ENCODE data around the gene PTDSS2. TPM values are rescaled to one million over a fixed set of nuclear protein-coding genes. Genes with fewer than 3 reads are reported as not detected.
A peak's percentile ranks its signal among the peaks of the same experiment; 100 is the strongest.

Gene PTDSS2
- total and polyA plus RNA-seq, 2 of the 13 experiments (the other 11 are each of a cell fraction or from before 2014, with no cell fraction given), result 21.7 to 26.4 TPM

DNA sequence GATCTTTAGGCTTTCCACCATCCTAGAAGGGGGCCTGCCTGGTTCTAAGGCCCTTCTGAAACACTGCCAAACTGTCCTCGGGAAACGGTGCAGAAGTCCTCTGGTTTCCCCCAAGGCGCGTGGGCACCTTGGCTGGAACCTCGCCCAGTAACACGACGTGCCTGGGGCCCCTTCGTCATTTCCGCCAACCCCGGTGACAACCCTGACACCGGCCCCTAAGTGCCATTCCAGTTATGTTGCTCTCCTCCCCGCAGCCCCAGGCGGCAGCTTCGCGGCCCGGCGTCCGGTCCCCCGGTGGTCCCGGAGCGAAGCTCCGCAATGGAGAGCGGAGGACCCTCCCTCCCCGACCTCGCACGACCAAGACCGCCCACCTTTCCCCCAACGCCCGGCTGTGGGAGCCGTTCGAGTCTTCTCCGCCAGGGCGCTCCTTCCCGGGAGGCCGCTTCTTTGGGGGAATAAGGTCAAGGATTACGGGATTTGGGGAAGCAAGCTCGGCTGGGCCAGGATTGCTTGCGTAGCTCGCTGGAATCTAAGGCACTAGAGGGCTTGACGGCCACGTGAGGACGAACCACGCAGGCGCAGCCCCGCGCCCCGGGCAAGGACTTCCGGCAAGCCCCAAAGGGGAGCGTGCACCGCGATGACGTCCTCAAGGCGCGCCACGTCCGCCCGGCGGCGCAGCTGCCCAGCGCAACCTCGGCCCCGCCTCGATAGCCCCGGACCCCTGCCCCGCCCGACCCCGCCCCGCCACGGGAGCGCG lies 56.3 kb downstream of the PTDSS2 start (continued):
- no peak for TF ChIP-seq HOXA7 (CRISPR knock-in tag; IDR thresholded peaks at IDR 0.05)
- TF ChIP-seq, protein P1, sequence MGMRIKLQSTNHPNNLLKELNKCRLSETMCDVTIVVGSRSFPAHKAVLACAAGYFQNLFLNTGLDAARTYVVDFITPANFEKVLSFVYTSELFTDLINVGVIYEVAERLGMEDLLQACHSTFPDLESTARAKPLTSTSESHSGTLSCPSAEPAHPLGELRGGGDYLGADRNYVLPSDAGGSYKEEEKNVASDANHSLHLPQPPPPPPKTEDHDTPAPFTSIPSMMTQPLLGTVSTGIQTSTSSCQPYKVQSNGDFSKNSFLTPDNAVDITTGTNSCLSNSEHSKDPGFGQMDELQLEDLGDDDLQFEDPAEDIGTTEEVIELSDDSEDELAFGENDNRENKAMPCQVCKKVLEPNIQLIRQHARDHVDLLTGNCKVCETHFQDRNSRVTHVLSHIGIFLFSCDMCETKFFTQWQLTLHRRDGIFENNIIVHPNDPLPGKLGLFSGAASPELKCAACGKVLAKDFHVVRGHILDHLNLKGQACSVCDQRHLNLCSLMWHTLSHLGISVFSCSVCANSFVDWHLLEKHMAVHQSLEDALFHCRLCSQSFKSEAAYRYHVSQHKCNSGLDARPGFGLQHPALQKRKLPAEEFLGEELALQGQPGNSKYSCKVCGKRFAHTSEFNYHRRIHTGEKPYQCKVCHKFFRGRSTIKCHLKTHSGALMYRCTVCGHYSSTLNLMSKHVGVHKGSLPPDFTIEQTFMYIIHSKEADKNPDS (CRISPR knock-in tag; IDR thresholded peaks at IDR 0.05), result no peak
- TF ChIP-seq ZNF546 (CRISPR knock-in tag; conservative IDR thresholded peaks at IDR 0.05), result no peak; the same call in 1 of the 2 replicates
- TF ChIP-seq NFKBIZ (CRISPR knock-in tag; IDR thresholded peaks at IDR 0.05), result no peak
- TF ChIP-seq, protein P2, sequence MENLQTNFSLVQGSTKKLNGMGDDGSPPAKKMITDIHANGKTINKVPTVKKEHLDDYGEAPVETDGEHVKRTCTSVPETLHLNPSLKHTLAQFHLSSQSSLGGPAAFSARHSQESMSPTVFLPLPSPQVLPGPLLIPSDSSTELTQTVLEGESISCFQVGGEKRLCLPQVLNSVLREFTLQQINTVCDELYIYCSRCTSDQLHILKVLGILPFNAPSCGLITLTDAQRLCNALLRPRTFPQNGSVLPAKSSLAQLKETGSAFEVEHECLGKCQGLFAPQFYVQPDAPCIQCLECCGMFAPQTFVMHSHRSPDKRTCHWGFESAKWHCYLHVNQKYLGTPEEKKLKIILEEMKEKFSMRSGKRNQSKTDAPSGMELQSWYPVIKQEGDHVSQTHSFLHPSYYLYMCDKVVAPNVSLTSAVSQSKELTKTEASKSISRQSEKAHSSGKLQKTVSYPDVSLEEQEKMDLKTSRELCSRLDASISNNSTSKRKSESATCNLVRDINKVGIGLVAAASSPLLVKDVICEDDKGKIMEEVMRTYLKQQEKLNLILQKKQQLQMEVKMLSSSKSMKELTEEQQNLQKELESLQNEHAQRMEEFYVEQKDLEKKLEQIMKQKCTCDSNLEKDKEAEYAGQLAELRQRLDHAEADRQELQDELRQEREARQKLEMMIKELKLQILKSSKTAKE (CRISPR knock-in tag; IDR thresholded peaks at IDR 0.05; ENCODE audit: borderline replicate concordance), result no peak
- no peak for TF ChIP-seq HNF4G (IDR thresholded peaks at IDR 0.05; ENCODE audit: borderline replicate concordance, low read depth, low read length)
- peak; percentile 57; the same call in 1 of the 2 replicates for TF ChIP-seq HNF4G (CRISPR knock-in tag; IDR thresholded peaks at IDR 0.05; ENCODE audit: borderline replicate concordance, low read depth)
- no peak for TF ChIP-seq RFX1 (IDR thresholded peaks at IDR 0.05)
- TF ChIP-seq RFX3 (CRISPR knock-in tag; IDR thresholded peaks at IDR 0.05), result no peak
- no peak for TF ChIP-seq SCMH1 (CRISPR knock-in tag; IDR thresholded peaks at IDR 0.05; ENCODE audit: borderline replicate concordance)
- TF ChIP-seq NR1H2 (CRISPR knock-in tag; IDR thresholded peaks at IDR 0.05; ENCODE audit: borderline replicate concordance, low read depth), result no peak
- TF ChIP-seq, protein P3, sequence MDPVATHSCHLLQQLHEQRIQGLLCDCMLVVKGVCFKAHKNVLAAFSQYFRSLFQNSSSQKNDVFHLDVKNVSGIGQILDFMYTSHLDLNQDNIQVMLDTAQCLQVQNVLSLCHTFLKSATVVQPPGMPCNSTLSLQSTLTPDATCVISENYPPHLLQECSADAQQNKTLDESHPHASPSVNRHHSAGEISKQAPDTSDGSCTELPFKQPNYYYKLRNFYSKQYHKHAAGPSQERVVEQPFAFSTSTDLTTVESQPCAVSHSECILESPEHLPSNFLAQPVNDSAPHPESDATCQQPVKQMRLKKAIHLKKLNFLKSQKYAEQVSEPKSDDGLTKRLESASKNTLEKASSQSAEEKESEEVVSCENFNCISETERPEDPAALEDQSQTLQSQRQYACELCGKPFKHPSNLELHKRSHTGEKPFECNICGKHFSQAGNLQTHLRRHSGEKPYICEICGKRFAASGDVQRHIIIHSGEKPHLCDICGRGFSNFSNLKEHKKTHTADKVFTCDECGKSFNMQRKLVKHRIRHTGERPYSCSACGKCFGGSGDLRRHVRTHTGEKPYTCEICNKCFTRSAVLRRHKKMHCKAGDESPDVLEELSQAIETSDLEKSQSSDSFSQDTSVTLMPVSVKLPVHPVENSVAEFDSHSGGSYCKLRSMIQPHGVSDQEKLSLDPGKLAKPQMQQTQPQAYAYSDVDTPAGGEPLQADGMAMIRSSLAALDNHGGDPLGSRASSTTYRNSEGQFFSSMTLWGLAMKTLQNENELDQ (CRISPR knock-in tag; IDR thresholded peaks at IDR 0.05; ENCODE audit: borderline replicate concordance), result no peak
- no peak for TF ChIP-seq ZNF432 (CRISPR knock-in tag; IDR thresholded peaks at IDR 0.05; ENCODE audit: borderline replicate concordance)
- 0 out of 2 replicates have a peak, but pooled peaks have one; percentile 43 for TF ChIP-seq ZNF232 (CRISPR knock-in tag; IDR thresholded peaks at IDR 0.05; ENCODE audit: borderline replicate concordance)
- TF ChIP-seq HDAC1 (CRISPR knock-in tag; IDR thresholded peaks at IDR 0.05), result peak; percentile 93
- TF ChIP-seq, protein P4, sequence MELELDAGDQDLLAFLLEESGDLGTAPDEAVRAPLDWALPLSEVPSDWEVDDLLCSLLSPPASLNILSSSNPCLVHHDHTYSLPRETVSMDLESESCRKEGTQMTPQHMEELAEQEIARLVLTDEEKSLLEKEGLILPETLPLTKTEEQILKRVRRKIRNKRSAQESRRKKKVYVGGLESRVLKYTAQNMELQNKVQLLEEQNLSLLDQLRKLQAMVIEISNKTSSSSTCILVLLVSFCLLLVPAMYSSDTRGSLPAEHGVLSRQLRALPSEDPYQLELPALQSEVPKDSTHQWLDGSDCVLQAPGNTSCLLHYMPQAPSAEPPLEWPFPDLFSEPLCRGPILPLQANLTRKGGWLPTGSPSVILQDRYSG (CRISPR knock-in tag; IDR thresholded peaks at IDR 0.05), result peak; percentile 76; the same call in 1 of the 2 replicates
- TF ChIP-seq RBM22 (optimal IDR thresholded peaks at IDR 0.05; ENCODE audit: low read length), result no peak
- peak; percentile 49; the same call in 1 of the 2 replicates for TF ChIP-seq ZNF773 (CRISPR knock-in tag; IDR thresholded peaks at IDR 0.05; ENCODE audit: borderline replicate concordance)
- peak; percentile 51; the same call in 1 of the 2 replicates for TF ChIP-seq POGZ (CRISPR knock-in tag; IDR thresholded peaks at IDR 0.05)
- no peak for TF ChIP-seq REL (CRISPR knock-in tag; conservative IDR thresholded peaks at IDR 0.05)
- TF ChIP-seq ZBTB21 (CRISPR knock-in tag; IDR thresholded peaks at IDR 0.05), result no peak
- TF ChIP-seq, protein P5, sequence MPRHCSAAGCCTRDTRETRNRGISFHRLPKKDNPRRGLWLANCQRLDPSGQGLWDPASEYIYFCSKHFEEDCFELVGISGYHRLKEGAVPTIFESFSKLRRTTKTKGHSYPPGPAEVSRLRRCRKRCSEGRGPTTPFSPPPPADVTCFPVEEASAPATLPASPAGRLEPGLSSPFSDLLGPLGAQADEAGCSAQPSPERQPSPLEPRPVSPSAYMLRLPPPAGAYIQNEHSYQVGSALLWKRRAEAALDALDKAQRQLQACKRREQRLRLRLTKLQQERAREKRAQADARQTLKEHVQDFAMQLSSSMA (CRISPR knock-in tag; IDR thresholded peaks at IDR 0.05), result no peak
